ENCODE data around the gene FOXK2. TPM values are rescaled to one million over a fixed set of nuclear protein-coding genes. Genes with fewer than 3 reads are reported as not detected.

The FOXK2 gene
- total and polyA plus RNA-seq, 4 donors, result 23.4 to 59.8 (median 33.4) TPM

GRCh38 chr17:82586576-82587233, 67.2 kb downstream of the FOXK2 start:
- Histone ChIP-seq H3K4me1 (ENCODE audit: control insufficient read depth in 5 of 5, insufficient read depth in 5 of 5, low read length in 5 of 5) (peaks cover 0 to 4% (median 0%) of the 10 kb centered on the region in 5 donors), H3K9ac (ENCODE audit: insufficient read depth in 1 of 2, low read length in 2 of 2) (no peak overlapping the region), H3K27me3 (ENCODE audit: control insufficient read depth in 3 of 3, insufficient read depth in 3 of 3, low read length in 2 of 3) (no peaks in the 10 kb centered on the region), H3K9me3 (ENCODE audit: control insufficient read depth in 4 of 4, insufficient read depth in 3 of 4, low read length in 3 of 4) (no peaks in the 10 kb centered on the region), H3K4me3 (no peak overlapping the region), H3K27ac (ENCODE audit: low read depth in 1 of 2, low read length in 1 of 2) (peak overlapping the region in 1 of 2 donors; percentile 13), H3K36me3 (ENCODE audit: control insufficient read depth in 4 of 4, insufficient read depth in 4 of 4, low read length in 4 of 4) (peaks cover 8 to 35% (median 16%) of the 10 kb centered on the region in 4 donors)
- WGBS, 2 donors, result 77 to 85% methylated on average over 21 of the region's 21 CpGs
- DNase-seq (no peak), ATAC-seq (ENCODE audit: insufficient read depth, low FRiP score) (no peak)
- no peak for TF ChIP-seq CTCF (IDR thresholded peaks at IDR 0.05; ENCODE audit: control extremely low read depth, extremely low read depth)

GRCh38 chr17:82587234-82588086, 67.9 kb downstream of the FOXK2 start:
- DNase-seq (no peak), ATAC-seq (ENCODE audit: insufficient read depth, low FRiP score) (no peak)
- no peak overlapping the region for H3K9ac ChIP-seq (ENCODE audit: insufficient read depth in 1 of 2, low read length in 2 of 2)
- H3K27ac ChIP-seq (ENCODE audit: low read depth in 1 of 2, low read length in 1 of 2), result peak overlapping the region in 1 of 2 donors; percentile 13
- H3K36me3 ChIP-seq (ENCODE audit: control insufficient read depth in 4 of 4, insufficient read depth in 4 of 4, low read length in 4 of 4), result peaks cover 6 to 31% (median 16%) of the 10 kb centered on the region in 4 donors
- no peaks in the 10 kb centered on the region for H3K9me3 ChIP-seq (ENCODE audit: control insufficient read depth in 4 of 4, insufficient read depth in 3 of 4, low read length in 3 of 4)
- H3K4me1 ChIP-seq (ENCODE audit: control insufficient read depth in 5 of 5, insufficient read depth in 5 of 5, low read length in 5 of 5), result peaks cover 0 to 11% (median 1%) of the 10 kb centered on the region in 5 donors
- H3K27me3 ChIP-seq (ENCODE audit: control insufficient read depth in 3 of 3, insufficient read depth in 3 of 3, low read length in 2 of 3), result no peaks in the 10 kb centered on the region
- 66 to 82% methylated on average over 47 of the region's 47 CpGs for WGBS, 2 donors
- TF ChIP-seq CTCF (IDR thresholded peaks at IDR 0.05; ENCODE audit: control extremely low read depth, extremely low read depth), result no peak
- no peak overlapping the region for H3K4me3 ChIP-seq

- Histone ChIP-seq H3K9ac (ENCODE audit: insufficient read depth in 1 of 2, low read length in 2 of 2) (no peak overlapping the region), H3K36me3 (ENCODE audit: control insufficient read depth in 4 of 4, insufficient read depth in 4 of 4, low read length in 4 of 4) (peaks cover 4 to 31% (median 16%) of the 10 kb centered on the region in 4 donors), H3K9me3 (ENCODE audit: control insufficient read depth in 4 of 4, insufficient read depth in 3 of 4, low read length in 3 of 4) (no peaks in the 10 kb centered on the region), H3K4me3 (no peak overlapping the region), H3K27me3 (ENCODE audit: control insufficient read depth in 3 of 3, insufficient read depth in 3 of 3, low read length in 2 of 3) (no peaks in the 10 kb centered on the region), H3K4me1 (ENCODE audit: control insufficient read depth in 5 of 5, insufficient read depth in 5 of 5, low read length in 5 of 5) (peaks cover 0 to 16% (median 2%) of the 10 kb centered on the region in 5 donors), H3K27ac (ENCODE audit: low read depth in 1 of 2, low read length in 1 of 2) (no peak overlapping the region)
- DNase-seq, result no peak
- no peak for ATAC-seq (ENCODE audit: insufficient read depth, low FRiP score)
- TF ChIP-seq CTCF (IDR thresholded peaks at IDR 0.05; ENCODE audit: control extremely low read depth, extremely low read depth), result no peak
- WGBS, 2 donors, result 94 to 96% methylated on average over 27 of the region's 27 CpGs
Measured at GRCh38 chr17:82588266-82589175, 69.0 kb downstream of the FOXK2 start.

Measured in lung (tissue), 12 donors.